Ectodermal cell (in vitro differentiated cells): ENCODE measurements around the gene DNPH1.

Source experiments
- H3K27ac ChIP-seq: 2 replicates; pipeline ENCODE4 v1.7.0; 2013; ENCODE audit warnings: mild to moderate bottlenecking, low read depth, low read length; ENCODE audit not compliant: insufficient read depth, poor library complexity, severe bottlenecking
- H3K27me3 ChIP-seq: 2 replicates; pipeline ENCODE4 v1.7.0; 2013; ENCODE audit warnings: mild to moderate bottlenecking, low read length; ENCODE audit not compliant: insufficient read depth, control insufficient read depth, poor library complexity, severe bottlenecking
- H3K36me3 ChIP-seq: one replicate; pipeline ENCODE4 v1.7.0; 2013; ENCODE audit warnings: low read length; ENCODE audit not compliant: control insufficient read depth, insufficient read depth
- H3K4me1 ChIP-seq: one replicate; pipeline ENCODE4 v1.7.0; 2013; ENCODE audit warnings: low read length; ENCODE audit not compliant: control insufficient read depth, insufficient read depth
- H3K4me3 ChIP-seq: 2 replicates; pipeline ENCODE4 v1.7.0; 2013; ENCODE audit warnings: low read depth, low read length, control low read depth; ENCODE audit not compliant: insufficient read depth
- H3K9me3 ChIP-seq: 2 replicates; pipeline ENCODE4 v1.7.0; 2013; ENCODE audit warnings: mild to moderate bottlenecking, low read length, moderate library complexity; ENCODE audit not compliant: control insufficient read depth
- WGBS, 2 experiments: methylation state at CpG; one replicate each; pipeline ENCODE4 v1.1.7; 2013; ENCODE audit warnings: missing lambda C conversion rate in 2 of 2; 5-methylcytosine and 5-hydroxymethylcytosine counted together

DNPH1 gene

DNA sequence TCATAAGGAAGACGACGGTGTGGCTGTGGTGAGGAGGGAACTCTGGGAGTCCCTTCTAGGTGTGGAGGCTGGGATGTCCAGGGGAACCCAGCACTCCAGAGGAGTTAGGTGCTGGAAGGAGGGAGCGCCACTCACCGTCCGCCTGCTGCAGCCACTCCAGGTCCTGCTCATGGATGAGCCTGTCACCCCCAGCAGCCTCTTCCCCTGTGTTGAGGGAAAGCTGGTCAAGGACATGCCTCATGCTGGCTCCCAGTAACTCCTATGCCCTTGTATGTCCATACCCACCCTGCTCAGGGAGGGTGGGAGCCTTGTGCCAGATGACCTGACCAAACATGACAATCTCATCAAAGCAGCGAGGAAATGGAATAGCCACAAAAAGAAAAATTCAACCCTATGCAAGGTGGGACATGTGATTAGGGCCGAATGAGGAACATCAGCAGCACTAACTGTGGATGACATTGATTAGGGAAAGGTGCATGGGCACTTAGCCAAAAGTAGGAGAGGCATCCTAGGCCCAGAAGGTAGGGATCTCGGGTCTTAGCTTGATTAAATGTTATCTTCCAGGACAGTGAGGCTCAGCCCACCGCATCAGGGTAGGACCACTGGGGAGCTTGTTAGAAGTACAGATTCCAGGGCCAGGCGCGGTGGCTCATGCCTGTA is 3.0 kb downstream of the DNPH1 start:
- no peaks in the 10 kb centered on the region for H3K9me3 ChIP-seq
- peaks cover 4% of the 10 kb centered on the region for H3K36me3 ChIP-seq
- H3K27me3 ChIP-seq = peaks cover 17% of the 10 kb centered on the region
- H3K4me1 ChIP-seq = no peaks in the 10 kb centered on the region
- no peak overlapping the region for H3K27ac ChIP-seq
- H3K4me3 ChIP-seq = no peak overlapping the region
- WGBS, 2 experiments = 96 to 97% methylated on average over 11 of the region's 11 CpGs

DNA sequence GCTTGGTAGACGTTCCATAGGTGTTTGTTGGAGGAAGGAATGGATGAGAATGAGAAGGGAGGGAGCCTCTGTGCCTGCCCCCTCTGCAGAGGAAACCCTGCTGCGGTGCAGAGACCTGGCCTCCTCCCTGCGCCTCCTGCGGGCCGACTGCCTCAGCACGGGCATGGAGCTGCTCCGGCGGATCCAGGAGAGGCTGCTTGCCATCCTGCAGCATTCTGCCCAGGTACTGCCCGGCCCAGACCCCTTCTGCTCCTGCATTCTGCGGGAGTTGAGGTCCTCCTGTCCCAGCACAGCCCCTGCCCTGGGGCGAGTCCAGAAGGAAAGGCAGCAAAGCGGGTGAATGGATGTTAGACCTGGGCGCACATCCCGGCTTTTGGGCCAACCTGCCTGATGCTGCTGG is 6.1 kb downstream of the DNPH1 start:
- H3K27me3 ChIP-seq = no peaks in the 10 kb centered on the region
- peaks cover 4% of the 10 kb centered on the region for H3K36me3 ChIP-seq
- H3K27ac ChIP-seq = no peak overlapping the region
- H3K4me3 ChIP-seq = no peak overlapping the region
- no peaks in the 10 kb centered on the region for H3K4me1 ChIP-seq
- no peaks in the 10 kb centered on the region for H3K9me3 ChIP-seq
- 89% methylated on average over 14 of the region's 14 CpGs for WGBS, 2 experiments

DNA sequence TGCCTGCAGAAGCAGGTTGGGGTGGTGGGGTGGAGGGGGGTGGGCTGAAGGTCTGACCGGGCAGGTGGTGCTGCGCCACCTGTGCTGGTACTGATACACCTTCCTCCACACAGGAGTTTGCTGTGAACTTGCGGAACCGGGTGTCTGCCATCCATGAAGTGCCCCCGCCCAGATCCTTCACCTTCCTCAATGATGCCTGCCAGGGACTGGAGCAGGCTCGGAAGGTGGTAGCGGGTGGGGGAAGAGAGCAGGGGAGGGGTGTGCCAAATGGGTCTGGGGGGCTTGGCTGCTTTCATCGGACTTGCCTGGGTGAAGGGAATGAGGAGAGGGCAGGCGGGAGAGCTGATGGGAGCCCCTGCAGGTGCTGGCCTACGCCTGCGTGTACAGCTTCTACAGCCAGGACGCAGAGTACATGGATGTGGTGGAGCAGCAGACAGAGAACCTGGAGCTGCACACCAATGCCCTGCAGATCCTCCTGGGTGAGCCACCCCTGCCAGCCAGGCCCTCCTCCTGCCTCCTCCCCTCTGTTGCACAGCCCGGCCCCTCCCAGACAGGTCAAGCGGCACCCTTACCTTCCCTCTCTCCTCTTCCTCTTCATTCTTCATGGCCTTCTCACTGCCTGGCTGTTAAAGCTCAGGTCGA is 6.7 kb downstream of the DNPH1 start:
- Histone ChIP-seq H3K4me1 (no peaks in the 10 kb centered on the region), H3K9me3 (no peaks in the 10 kb centered on the region), H3K36me3 (peaks cover 4% of the 10 kb centered on the region), H3K27ac (no peak overlapping the region), H3K4me3 (no peak overlapping the region), H3K27me3 (no peaks in the 10 kb centered on the region)
- 92 to 94% methylated on average over 15 of the region's 15 CpGs for WGBS, 2 experiments

DNA sequence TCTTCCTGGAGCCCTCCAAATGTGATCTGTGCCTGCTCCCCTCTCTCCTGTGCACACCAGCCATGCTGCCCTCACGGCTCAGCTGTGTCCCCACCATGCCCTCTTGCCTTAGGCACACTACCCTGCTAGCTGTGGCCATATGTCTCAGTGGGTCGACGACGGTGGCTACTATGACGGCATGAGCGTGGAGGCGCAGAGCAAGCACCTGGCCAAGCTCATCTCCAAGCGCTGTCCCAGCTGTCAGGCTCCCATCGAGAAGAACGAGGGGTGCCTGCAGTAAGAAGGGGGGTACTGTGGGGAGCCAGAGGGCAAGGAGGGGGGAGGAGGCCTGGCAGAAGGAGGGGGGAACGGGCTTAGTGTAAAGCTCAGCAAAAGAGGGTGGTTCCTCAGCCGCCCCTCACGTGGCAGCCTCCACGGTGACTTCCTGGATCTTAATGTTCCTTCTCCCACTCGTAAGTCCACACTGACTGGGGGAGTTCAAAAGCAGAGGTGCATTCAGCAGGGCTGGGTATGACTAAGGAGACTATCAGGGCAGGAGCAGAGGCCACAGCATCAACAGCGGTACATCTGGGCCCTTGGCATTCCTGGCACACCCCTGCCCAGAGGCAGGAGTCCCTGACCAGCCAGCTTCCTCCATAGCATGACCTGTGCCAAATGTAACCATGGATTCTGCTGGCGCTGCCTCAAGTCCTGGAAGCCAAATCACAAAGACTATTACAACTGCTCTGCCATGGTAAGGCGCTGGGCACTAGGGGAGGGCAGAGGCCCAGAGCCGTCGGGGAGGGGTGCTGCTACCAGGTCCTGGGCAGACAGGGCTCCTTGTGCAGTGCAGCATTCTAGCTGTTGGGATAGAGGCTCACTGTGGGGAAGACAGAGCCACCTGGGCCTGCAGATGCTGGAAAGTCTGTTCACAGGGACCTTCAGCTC is 8.0 kb downstream of the DNPH1 start:
- Histone ChIP-seq H3K27ac (no peak overlapping the region), H3K9me3 (no peaks in the 10 kb centered on the region), H3K27me3 (no peaks in the 10 kb centered on the region), H3K4me1 (no peaks in the 10 kb centered on the region), H3K36me3 (peaks cover 4% of the 10 kb centered on the region), H3K4me3 (no peak overlapping the region)
- WGBS, 2 experiments = 92 to 94% methylated on average over 20 of the region's 20 CpGs

DNA sequence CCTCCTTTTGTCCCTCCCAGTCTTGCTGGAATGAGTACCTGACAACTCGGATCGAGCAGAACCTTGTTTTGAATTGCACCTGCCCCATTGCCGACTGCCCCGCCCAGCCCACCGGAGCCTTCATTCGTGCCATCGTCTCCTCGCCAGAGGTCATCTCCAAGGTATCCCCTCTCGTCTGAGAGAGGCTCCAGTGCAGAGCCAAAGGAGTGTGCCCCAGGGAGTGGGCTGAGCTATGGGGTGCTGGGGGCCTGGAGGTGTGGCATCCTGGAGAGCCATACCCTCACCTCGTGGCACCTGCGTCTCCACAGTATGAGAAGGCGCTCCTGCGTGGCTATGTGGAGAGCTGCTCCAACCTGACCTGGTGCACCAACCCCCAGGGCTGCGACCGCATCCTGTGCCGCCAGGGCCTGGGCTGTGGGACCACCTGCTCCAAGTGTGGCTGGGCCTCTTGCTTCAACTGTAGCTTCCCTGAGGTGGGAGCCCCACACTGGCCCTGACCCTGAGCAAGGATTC is 8.8 kb downstream of the DNPH1 start:
- Histone ChIP-seq H3K9me3 (no peaks in the 10 kb centered on the region), H3K4me3 (no peak overlapping the region), H3K36me3 (peaks cover 4% of the 10 kb centered on the region), H3K27ac (no peak overlapping the region), H3K27me3 (no peaks in the 10 kb centered on the region), H3K4me1 (no peaks in the 10 kb centered on the region)
- WGBS, 2 experiments = 92 to 93% methylated on average over 16 of the region's 16 CpGs

DNA sequence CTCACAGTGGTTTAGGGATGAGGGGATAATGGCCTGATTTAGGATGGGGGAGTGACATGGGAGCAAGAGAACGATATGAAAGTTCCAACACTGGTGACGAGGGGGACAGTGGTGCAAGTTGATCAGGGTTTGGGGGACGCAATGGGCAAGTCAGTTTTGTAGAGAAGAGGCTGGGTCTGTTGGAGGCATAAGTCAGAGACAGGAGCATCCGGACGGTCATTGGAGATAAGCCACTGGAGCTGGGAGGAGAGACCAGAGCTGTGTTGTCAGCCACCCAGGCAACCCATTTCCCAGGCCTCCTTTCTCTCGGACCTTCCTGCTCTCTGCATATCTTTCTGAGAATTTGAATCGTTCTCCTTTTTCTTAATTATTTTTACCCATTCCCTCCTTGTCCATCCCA is 9.5 kb downstream of the DNPH1 start:
- WGBS, 2 experiments = 85 to 92% methylated on average over 7 of the region's 7 CpGs
- Histone ChIP-seq H3K27ac (no peak overlapping the region), H3K4me3 (no peak overlapping the region), H3K4me1 (no peaks in the 10 kb centered on the region), H3K36me3 (peaks cover 4% of the 10 kb centered on the region), H3K9me3 (no peaks in the 10 kb centered on the region), H3K27me3 (no peaks in the 10 kb centered on the region)

DNA sequence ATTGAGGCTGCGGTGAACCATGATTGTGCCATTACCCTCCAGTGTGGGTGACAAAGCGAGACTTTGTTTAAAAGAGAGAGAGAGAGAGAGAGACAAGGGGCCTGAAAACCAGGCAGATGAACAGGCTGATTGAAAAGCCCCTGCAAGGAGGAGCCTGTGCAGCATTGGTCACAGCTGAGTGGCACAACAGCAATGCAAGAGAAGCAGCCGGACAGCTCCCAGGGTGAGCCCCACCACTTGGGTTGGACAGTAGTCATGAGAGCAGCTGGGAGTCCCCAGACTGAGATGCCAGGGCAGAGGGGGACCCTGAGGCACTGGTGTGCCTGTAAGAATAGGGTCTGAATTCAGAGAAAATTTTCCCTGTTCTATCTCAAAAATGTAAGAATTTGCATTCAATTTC is 10.2 kb downstream of the DNPH1 start:
- no peak overlapping the region for H3K4me3 ChIP-seq
- WGBS, 2 experiments = 93 to 95% methylated on average over 3 of the region's 3 CpGs
- H3K27me3 ChIP-seq = no peaks in the 10 kb centered on the region
- no peaks in the 10 kb centered on the region for H3K4me1 ChIP-seq
- H3K27ac ChIP-seq = no peak overlapping the region
- H3K36me3 ChIP-seq = peaks cover 2% of the 10 kb centered on the region
- H3K9me3 ChIP-seq = no peaks in the 10 kb centered on the region

DNA sequence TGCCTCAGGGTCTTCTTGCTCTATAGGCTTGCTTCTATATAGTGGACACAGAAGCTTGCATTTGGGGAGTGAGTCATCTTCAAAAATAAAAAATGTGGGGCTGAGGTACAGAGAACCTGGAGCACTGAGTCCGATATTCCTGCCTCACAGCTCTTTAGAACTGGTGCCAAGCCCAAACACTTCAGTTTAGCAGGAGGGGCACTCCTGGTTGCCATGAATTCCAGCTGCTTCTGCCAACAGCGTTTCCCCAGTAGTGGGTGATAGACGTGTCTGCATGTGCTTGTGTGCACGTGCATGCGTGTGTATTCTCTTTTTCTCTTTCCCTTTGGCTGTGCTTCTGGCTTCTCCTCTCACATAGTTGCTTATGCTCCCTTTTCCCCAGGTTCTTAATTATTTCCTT is 11.9 kb downstream of the DNPH1 start:
- Histone ChIP-seq H3K27ac (no peak overlapping the region), H3K36me3 (no peaks in the 10 kb centered on the region), H3K4me3 (no peak overlapping the region), H3K4me1 (no peaks in the 10 kb centered on the region), H3K27me3 (no peaks in the 10 kb centered on the region), H3K9me3 (no peaks in the 10 kb centered on the region)
- WGBS, 2 experiments = 93 to 94% methylated on average over 5 of the region's 5 CpGs

DNA sequence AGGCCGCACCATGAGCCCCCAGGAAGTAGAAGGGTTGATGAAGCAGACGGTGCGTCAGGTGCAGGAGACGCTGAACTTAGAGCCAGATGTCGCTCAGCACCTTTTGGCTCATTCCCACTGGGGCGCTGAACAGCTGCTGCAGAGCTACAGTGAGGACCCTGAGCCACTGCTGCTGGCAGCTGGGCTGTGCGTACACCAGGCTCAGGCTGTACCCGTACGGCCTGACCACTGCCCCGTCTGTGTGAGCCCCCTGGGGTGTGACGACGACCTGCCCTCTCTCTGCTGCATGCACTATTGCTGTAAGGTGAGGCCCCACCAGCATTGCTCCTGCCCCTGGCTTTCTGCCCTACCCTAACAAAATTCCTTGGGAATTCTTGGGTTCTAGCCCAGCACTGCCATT is 13.1 kb downstream of the DNPH1 start:
- Histone ChIP-seq H3K36me3 (no peaks in the 10 kb centered on the region), H3K4me1 (no peaks in the 10 kb centered on the region), H3K4me3 (no peak overlapping the region), H3K27ac (no peak overlapping the region), H3K9me3 (no peaks in the 10 kb centered on the region), H3K27me3 (no peaks in the 10 kb centered on the region)
- 89 to 90% methylated on average over 12 of the region's 12 CpGs for WGBS, 2 experiments

DNA sequence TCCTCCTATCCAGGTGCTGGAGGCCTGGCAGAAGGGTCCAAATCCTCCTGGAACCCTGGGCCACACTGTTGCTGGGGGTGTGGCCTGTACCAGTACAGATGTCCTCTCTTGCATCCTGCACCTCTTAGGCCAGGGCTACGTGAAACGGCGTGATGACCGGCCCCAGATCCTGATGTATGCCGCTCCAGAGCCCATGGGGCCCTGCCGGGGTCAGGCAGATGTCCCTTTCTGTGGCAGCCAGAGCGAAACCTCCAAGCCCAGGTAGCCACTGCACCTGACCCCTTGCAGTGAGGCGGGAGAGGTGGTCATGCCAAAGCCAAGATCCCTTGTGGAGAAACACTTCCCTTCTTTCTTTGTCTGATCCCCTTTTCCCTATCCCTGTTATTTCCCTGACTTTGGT is 14.2 kb downstream of the DNPH1 start:
- H3K27ac ChIP-seq = no peak overlapping the region
- WGBS, 2 experiments = 91 to 97% methylated on average over 8 of the region's 8 CpGs
- H3K9me3 ChIP-seq = no peaks in the 10 kb centered on the region
- H3K4me1 ChIP-seq = no peaks in the 10 kb centered on the region
- H3K36me3 ChIP-seq = no peaks in the 10 kb centered on the region
- H3K4me3 ChIP-seq = no peak overlapping the region
- no peaks in the 10 kb centered on the region for H3K27me3 ChIP-seq
